Stimulated activated CD4-positive, alpha-beta T cell treated with anti-CD3 and anti-CD28 coated beads, TNF-alpha, amount 100 ng/mL, for 48 hours (primary cell): ENCODE results near the gene ARID1B.

Experiments
- DNase-seq, 3 donors: peaks; one replicate each; pipeline ENCODE4 v3.0.0-alpha.2; 2020; ENCODE audit warnings: low read depth in 3 of 3

ARID1B gene

DNA sequence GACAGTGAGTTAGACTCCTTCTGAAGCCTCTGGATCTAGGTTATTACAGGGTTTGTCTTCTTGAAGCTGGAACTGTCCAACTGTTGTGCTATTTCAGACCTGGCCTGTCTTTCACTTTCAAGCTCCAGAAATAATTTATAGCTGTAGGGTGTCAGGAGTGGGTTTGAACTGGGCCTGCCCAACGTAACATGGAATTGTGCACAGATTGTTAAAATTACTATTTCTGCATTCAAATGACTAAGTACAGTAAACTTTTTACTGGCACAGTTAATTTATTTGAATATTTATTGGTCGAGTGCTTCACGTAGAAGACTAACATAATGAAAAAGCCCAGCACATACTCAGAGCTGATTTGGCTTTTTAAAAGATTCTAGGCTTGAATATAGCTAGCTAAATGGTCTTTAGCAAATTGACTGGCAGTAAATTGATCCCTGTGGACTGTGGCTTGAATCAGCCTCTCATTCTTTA lies 74.3 kb downstream of the ARID1B start:
- DNase-seq: no peak

DNA sequence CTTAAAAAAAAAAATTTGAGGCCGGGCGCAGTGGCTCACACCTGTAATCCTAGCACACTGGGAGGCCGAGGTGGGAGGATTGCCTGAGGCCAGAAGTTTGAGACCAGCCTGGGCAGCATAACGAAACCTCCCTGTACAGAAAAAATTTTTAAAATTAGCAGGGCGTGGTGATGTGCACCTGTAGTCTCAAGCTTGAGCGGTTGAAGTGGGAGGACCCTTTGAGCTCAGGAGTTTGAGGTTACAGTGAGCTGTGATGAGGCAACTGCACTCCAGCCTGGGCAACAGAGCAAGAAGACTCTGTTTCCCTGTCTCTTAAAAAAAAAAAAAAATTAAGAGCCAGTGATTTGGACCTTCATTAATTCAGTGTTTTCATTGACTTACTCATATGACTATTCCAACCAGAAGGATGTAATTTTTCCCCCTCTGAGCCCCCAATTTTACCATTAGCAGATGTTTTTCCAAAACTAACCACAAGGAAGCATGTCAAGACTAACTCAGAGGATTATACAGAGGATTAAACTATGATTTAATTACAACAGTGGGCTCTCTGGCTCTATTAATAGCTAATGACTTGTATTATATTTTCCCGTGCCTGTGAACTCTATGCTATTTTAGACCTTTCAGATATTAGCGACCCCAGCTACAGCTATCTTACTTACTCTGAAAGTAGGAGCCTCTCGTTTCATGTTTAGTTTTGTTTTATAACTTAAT lies 75.1 kb downstream of the ARID1B start:
- no peak for DNase-seq

DNA sequence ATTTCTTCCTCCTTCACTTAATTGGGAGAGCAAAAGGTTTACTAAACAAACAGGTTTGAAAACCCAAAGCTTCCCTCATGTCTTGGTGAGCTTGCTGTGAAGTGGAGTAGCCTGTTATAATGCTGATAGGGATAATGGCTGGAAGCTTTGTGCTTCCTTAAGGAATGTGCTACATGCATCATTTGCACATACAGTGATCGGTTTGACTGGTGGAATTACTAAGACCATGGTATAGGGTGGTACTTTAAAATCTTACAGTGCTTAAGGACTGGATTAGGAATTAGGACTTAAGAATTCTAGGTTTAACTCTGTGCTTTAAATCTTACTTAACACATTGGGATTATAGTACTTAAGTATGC lies 75.7 kb downstream of the ARID1B start:
- DNase-seq: no peak

GRCh38 chr6:156853733-156854132 lies 76.6 kb downstream of the ARID1B start:
- no peak for DNase-seq

- DNase-seq: no peak
Observed at GRCh38 chr6:156854466-156855161, 77.4 kb downstream of the ARID1B start.

DNA sequence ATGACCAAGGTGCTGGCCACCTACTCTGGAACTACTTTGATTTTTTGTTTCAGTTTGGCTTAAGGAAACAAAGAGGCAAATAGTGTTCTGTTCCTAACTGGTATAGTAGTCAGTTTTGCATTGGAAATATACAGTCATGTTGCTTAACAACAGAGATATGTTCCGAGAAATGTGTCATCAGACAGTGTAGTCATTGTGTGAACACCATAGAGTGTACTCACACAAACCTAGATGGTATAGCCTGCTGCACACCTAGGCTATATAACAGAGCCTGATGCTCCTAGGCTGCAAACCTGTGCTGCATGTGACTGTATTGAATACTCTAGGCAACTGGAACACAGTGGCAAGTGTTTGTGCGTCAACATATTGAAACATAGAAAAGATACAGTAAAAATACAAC lies 80.4 kb downstream of the ARID1B start:
- no peak for DNase-seq

GRCh38 chr6:156859686-156860085 lies 82.5 kb downstream of the ARID1B start:
- no peak for DNase-seq

DNA sequence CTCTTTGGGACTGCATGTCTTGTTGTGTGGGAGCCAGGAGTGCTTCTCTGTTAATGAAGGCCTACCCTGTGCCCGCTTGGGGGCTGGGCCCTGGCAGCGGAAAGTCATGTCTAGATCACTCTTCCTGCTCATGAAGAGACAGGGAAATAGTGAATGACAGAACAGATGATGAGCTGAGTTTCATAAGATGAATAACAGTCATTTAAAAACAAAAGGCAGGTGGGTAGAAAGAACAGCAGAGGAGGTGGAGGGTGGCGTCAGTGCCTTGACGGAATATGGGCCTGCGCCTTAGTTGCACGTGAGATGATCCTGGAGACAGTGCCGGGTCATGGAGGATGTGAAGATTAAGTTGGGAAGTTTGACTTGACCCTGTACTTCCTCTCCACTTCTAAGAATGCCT lies 85.5 kb downstream of the ARID1B start:
- peak in 1 of 3 donors; percentile 40 for DNase-seq

GRCh38 chr6:156863504-156863903 lies 86.3 kb downstream of the ARID1B start:
- DNase-seq: no peak

GRCh38 chr6:156864557-156864956 lies 87.4 kb downstream of the ARID1B start:
- no peak for DNase-seq

DNA sequence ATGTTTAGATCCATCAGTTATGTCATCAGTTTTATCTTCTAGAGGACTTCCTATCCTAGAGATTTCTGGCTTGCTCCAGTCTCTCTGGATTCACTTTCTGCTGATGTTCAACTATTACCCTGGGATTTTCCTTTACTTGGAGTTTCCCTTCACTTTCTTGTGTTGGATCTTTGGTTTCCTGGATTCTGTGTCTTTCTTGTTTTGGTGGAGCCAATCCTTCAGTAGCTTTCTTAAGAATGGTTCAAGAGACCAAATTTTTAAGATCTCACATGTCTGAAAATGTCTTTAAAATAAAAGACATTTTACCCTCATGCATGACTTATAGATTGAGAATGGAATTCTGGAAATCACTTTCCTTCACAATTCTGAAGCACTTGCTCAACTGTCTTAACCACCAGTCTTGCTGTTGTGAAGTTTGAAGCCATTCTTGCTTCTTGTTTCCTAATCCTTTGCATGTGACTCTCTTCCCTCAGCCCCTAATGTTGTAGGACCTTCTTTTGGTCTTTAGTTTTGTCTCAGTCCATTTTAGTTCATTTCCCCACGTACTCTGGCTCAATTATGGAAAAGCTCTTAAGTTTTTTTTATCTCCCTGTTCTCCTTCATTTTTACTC lies 87.9 kb downstream of the ARID1B start:
- DNase-seq: no peak

- DNase-seq: peak in 1 of 3 donors; percentile 14
Observed at GRCh38 chr6:156866220-156867015, 89.2 kb downstream of the ARID1B start.

DNA sequence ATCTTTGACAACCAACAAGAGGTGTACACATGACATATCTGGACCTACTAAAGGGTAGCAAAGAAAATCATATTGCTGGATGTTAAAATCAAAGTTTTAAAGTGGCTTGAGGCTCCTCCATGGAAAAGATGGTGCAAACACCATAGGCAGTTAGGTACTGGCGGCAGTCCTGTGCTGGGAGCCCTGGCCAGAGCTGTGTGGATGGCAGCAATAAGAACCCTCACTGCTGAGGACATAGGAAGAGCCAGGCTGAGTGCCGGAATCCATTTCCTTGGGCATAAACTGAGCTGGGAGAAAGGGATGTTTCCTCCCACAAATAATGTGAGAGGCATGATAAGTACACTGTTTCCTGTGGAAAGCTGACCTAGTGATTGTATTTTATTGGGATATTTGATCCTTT lies 89.9 kb downstream of the ARID1B start:
- DNase-seq: no peak

GRCh38 chr6:156868385-156868784 lies 91.2 kb downstream of the ARID1B start:
- no peak for DNase-seq

GRCh38 chr6:156869980-156870398 lies 92.8 kb downstream of the ARID1B start:
- DNase-seq: no peak

DNA sequence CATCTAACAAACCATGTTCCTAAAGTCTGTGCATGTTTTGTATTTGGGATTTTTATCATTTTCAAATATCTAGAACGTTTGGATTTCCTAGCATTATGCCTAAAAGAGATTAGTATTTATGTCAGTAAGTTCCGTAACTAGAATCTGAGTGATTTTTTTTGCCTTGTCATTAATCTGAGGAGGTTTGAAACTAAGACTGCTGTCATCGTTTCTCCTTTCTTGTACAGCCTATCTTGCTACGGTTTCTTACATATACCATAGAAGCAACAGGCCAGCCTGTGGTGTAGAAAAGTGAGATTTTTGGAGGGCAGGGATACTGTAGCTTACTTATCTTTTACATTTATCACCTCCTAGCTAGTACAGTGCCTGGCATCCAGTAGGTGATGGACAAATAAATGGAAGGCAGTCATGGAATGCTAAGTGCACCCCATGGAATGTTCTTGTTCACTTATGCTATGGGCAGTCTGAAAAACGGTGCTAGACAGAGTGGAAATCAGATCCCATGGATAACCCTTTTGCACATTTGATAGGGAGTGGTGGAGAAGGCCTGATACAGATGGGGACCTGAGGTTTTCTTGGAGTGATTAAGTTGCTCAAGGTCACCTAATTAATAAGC lies 93.9 kb downstream of the ARID1B start:
- no peak for DNase-seq

DNA sequence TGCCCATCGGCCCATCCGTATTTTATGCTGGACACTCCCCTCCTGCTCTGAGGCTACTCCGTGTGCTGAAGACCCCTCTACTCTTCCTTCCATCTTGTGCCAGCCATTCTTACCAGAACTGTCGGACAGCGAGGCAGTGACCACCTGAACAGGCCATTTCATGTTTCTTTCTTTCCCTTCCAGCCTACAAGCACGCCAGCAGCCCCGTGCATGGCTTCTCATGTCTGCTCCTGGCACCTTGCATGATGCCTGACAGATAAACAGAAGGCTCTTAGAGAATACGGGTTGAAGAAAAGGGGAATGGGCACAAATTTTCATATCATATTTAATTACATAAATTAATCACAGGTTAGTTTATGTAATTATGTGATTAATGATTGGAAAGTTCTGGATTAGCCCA lies 95.7 kb downstream of the ARID1B start:
- DNase-seq: no peak

- DNase-seq: no peak
Observed at GRCh38 chr6:156873654-156874380, 96.6 kb downstream of the ARID1B start.

- DNase-seq: no peak
Observed at GRCh38 chr6:156875062-156875461, 97.9 kb downstream of the ARID1B start.

DNA sequence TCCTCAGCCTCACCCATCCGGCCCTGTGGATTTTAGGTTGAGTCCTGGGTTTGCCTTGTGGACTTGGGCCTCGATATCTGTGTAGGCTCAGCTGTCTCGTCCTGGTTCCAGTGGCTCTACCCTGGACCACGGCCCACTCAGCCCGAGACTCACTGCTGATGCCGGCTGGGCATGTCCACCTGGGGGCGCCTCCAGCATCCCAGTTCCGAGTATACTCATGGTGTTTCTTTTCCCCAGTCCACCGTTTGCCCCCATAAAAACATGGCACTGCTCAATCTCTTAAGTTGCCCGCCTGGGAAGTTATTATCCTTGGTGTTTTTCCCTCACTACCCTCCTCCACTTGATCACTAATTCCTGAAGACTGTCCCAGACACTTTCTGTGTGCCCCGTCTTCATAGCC lies 99.1 kb downstream of the ARID1B start:
- DNase-seq: no peak
